T-helper 1 cell treated with Interleukin-12 subunit alpha and Interleukin-12 subunit beta and Interleukin-4 antibody, amounts not matched to agents 30 ng/mL and 1 ng/mL, for 36 hours (primary cell): ENCODE measurements around the gene TRIM71. TPM values are rescaled to one million over a fixed set of nuclear protein-coding genes. Genes with fewer than 3 reads are reported as not detected.
"Not testable (repeated sequence)": the region's sequence is repeated elsewhere in the genome, so short reads cannot be mapped to it uniquely, and the experiment has no call there.

Experiments used
- intact Hi-C: fragments of 100-400 bp; cut with micrococcal nuclease; formaldehyde crosslinking; loops from one replicate; pipeline ENCODE4 v1.15.1; 2024
- total RNA-seq: library from RNA; stranded (reverse); gene quantifications from 2 replicates; pipeline ENCODE4 v1.2.3, GENCODE V29; 2022

Gene TRIM71
- total RNA-seq = 0.02 TPM in 1 of 2 replicates, not detected in the other

DNA sequence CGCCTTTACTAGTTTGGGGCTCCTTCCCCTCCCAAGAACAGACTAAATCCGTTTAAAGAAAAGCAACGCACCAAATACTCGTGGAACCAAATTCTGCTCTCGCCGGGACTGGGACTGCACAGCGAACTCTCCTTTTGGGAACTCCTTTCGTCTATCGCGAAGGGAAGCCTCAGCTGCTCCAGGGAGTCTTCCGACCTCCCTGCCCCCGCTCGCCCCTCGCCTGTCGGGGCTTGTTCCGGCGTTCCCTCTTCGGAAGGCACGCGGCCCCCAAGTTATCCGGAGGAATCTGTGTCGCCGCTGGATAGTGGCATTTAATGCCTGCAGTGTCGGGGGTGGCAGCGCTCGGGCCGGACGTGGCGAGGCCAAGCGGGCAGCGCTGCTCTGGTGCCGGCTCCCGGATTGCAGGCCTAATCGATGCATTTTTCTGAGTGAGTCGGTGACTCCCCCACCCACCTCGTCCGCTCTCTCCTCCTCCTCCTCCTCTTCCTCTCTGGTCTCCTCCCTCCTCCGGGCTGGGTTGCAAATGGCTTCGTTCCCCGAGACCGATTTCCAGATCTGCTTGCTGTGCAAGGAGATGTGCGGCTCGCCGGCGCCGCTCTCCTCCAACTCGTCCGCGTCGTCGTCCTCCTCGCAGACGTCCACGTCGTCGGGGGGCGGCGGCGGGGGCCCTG lies at the start of gene TRIM71:
Gene TRIM71 (plus strand): TSS at position 440 of the 671 bp plus-strand sequence. CDS start 84 bp downstream, at position 524.
- intact Hi-C loops = no loop called here

- intact Hi-C loops = no loop called here
These were observed 39.4 kb upstream of the TRIM71 start for GRCh38 chr3:32778389-32778788.

DNA sequence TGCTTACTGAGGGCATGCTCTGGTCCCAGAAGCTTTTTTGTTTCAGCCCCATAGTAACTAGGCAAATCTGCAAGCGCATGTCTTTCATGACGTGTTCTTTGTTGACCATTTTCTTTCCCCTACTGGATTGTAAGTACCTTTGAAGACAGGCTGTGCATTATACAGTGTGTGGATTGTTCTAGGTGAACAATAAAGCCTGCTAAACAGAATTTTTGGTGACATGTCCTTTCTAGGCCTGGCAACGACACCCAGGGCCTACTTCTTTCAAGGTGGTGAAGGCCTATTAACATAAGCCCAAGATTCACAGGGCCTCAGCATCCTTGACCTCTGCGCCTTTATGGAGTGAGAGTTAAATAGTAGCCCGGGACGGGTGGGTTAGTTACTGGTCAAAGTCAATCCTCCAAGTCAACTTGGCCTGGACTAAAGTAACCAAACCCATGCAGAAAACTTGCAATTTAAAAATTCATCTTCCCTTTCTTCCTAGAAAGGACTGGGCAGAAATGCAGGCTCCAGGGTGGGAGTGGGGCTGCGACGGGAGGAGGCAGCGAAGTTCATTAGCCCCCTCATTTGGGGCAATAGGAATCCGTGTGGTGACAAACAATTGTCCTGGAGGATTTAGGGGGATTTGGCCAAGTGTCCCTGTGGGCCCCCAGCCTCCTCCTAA lies 37.6 kb upstream of the TRIM71 start:
- intact Hi-C loops = loop anchor here (2.0 kb wide), 1 partner anchor 277 kb away; the partner anchor contains the start of gene CMTM6

GRCh38 chr3:32780735-32781210 lies 37.0 kb upstream of the TRIM71 start:
- intact Hi-C loops = loop anchor here (1.0 to 2.0 kb wide), 7 partner anchors 47 to 602 kb away; partner anchors contain the start of genes CMTM6, CNOT10 and DYNC1LI1

GRCh38 chr3:32781211-32781968 lies 36.4 kb upstream of the TRIM71 start:
- intact Hi-C loops = loop anchor here (1.0 to 2.0 kb wide), 7 partner anchors 48 to 603 kb away; partner anchors contain the start of genes CMTM6, CNOT10 and DYNC1LI1

DNA sequence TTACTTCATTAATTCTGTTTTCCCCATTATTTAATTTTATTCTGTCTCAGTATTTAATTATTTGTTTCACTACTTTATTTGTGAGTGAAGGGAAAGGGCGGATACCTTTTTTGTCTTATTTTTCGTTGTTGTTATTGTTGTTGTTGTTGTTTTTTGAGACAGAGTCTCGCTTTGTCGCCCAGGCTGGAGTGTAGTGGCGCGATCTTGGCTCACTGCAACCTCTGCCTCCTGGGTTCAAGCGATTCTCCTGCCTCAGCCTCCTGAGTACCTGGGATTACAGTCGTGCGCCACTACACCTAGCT lies 35.9 kb upstream of the TRIM71 start:
- intact Hi-C loops = loop anchor here (1.0 to 2.0 kb wide), 7 partner anchors 49 to 604 kb away; partner anchors contain the start of genes CMTM6, CNOT10 and DYNC1LI1

GRCh38 chr3:32782407-32782806 lies 35.4 kb upstream of the TRIM71 start:
- intact Hi-C loops = no loop called here

DNA sequence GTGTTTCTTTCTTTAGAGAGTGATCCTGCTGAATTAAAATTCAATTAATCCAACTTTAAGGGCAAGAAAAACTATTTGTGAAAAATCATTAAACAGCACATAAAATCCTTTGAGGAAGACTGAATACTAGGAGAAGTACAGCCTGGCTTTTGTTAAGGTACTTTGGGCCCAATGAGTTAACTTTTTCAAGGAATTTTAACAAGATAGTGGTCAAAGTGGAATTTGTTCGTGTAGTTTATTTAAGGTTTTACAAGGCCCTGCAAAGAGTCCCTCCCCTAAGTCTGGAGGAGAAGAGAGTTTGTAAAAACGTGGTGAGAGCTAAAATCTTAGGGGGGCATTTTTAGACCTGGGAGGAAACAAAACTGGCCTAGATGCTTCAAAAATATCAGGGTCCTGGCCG lies 26.0 kb upstream of the TRIM71 start:
- intact Hi-C loops = no loop called here

DNA sequence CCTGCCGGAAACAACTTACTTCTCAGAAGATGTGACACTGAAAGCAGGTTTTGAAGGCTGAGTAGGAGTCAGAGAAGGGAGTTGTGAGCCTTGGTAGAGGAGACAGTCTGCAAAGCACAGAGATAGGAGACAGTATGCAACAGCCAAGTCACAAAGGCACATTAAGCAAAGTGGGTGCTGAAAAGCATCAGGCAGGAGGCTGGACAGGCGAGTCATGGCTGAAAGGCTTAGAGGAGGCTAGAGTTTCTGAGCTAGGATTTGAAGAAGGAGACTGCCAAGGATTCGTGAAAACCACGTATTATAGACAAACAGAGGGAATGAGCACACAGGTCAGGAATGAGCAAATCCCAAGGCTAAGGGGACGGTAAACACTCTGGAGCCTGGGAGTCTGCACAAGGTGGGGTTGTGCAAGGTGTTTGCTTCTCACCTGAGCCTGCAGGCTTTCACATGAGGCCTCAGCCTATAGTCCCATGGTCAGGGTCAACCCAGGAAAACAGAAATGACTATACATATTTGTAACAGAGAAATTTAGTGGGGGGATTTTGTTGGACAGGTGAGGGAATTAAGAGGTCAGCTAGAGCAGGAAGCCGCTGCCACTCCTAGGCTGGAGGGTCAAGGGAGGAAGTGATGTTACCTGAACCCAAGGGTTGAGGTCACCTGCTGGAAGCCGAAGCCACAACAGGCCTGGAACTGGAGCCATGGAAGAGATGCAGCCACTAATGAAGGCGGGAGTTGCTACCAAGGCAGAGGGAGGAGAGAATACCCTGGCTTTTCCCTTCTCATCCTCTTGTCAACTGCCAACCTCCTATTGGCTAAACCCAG lies 23.1 kb upstream of the TRIM71 start:
- intact Hi-C loops = no loop called here

- intact Hi-C loops = not testable (repeated sequence)
These were observed 21.3 kb upstream of the TRIM71 start for GRCh38 chr3:32796384-32796950.

DNA sequence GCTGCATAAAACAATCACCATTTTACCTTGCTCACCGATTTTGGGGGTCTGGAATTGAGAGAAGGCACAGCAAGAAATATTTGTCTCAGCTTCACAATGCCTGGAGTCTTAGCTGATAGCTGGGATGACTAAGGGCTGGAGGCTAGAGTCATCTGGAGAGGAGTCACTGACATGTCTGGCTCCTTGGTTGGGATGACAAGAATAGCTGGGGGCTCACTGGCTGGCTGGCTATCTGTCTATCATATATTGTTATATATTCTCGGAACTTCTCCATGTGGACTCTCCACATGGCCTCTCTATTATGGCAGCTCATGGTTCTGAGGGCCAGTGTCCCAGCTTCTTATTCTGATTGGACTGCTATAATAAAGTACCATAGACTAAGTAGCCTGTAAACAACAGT lies 20.0 kb upstream of the TRIM71 start:
- intact Hi-C loops = no loop called here

DNA sequence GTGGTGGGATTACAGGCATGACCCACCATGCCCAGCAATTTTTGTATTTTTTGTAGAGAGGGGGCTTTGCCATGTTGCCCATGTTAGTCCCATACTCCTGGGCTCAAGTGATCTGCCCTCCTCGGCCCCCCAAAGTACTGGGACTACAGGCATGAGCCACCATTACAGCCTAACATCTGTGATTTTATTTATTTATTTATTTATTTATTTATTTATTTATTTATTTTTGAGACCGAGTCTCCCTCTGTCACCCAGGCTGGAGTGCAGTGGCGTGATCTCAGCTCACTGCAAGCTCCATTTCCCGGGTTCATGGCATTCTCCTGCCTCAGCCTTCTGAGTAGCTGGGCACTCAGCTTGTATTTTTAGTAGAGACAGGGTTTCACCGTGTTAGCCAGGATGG lies 16.4 kb upstream of the TRIM71 start:
- intact Hi-C loops = not testable (repeated sequence)

GRCh38 chr3:32813180-32813579 lies 4.6 kb upstream of the TRIM71 start:
- intact Hi-C loops = no loop called here

DNA sequence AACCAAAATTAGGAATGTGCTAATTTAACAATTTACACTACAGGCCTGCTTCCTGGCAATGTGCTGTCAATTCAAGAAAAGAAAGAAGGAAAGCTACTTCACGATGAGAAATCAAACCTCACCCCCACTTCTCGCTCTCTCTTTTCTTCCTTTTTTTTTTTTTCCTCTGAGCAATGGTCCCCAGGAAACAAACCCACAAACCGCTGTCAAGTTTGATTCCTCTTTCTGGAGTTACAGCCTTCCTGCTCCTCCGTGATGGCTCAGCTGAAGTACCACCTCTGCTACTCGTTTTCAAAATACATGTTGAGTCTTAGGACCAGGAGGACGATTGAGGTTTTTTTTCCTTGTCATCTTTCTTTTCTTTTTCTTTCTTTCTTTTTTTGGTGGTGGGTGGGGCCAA lies 3.4 kb upstream of the TRIM71 start:
- intact Hi-C loops = no loop called here

GRCh38 chr3:32815841-32816438 lies 1.9 kb upstream of the TRIM71 start:
- intact Hi-C loops = no loop called here

- intact Hi-C loops = no loop called here
These were observed 1.1 kb upstream of the TRIM71 start for GRCh38 chr3:32816439-32817256.

DNA sequence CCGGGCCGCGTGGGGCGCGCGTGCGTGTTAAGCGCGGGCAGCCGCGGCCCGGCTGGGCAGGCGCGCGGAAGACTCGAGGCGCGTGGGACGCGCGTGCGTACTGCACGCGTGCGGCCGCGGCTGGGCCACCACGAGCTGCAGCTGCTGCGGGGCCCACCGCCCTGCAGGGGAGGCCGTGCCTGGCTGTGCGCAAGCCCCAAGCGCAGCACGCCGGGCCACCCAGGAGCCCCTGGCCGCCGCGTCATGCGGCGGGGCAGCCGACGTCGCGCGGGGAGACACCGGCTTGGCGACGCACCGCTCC lies 590 bp upstream of the TRIM71 start:
- intact Hi-C loops = no loop called here

DNA sequence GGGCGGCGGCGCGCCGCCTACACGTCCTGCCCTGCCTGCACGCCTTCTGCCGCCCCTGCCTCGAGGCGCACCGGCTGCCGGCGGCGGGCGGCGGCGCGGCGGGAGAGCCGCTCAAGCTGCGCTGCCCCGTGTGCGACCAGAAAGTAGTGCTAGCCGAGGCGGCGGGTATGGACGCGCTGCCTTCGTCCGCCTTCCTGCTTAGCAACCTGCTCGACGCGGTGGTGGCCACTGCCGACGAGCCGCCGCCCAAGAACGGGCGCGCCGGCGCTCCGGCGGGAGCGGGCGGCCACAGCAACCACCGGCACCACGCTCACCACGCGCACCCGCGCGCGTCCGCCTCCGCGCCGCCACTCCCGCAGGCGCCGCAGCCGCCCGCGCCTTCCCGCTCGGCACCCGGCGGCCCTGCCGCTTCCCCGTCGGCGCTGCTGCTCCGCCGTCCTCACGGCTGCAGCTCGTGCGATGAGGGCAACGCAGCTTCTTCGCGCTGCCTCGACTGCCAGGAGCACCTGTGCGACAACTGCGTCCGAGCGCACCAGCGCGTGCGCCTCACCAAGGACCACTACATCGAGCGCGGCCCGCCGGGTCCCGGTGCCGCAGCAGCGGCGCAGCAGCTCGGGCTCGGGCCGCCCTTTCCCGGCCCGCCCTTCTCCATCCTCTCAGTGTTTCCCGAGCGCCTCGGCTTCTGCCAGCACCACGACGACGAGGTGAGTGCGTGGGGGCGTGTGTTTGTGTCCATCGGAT lies 602 bp downstream of the TRIM71 start:
- intact Hi-C loops = no loop called here

GRCh38 chr3:32818970-32819511 lies 1.2 kb downstream of the TRIM71 start:
- intact Hi-C loops = no loop called here
